Effector memory CD8-positive, alpha-beta T cell (primary cell): ENCODE measurements around the gene RBM24.

Source experiments
- ATAC-seq: fragments of 150-1000 bp; cut with Tn5 transposase; replicated peaks from 2 replicates; pipeline ENCODE4 v1.10.0; 2021; ENCODE audit warnings: mild to moderate bottlenecking, moderate library complexity
- DNase-seq, 3 experiments: peaks; one replicate each; pipeline ENCODE4 v3.0.0; 2021
- H3K27ac Mint-ChIP-seq, 2 donors: one replicate each; pipeline ENCODE4 v1.8.0; 2022; ENCODE audit warnings: mild to moderate bottlenecking in 2 of 2, mixed read lengths in 2 of 2, moderate library complexity in 2 of 2
- H3K27me3 Mint-ChIP-seq, 2 donors: one replicate each; pipeline ENCODE4 v1.8.0; 2022; ENCODE audit warnings: mixed read lengths in 2 of 2
- H3K36me3 Mint-ChIP-seq: one replicate; pipeline ENCODE4 v1.8.0; 2022; ENCODE audit warnings: mild to moderate bottlenecking, moderate library complexity, mixed read lengths; ENCODE audit not compliant: insufficient read depth
- H3K4me1 Mint-ChIP-seq, 2 donors: one replicate each; pipeline ENCODE4 v1.8.0; 2022; ENCODE audit warnings: low read depth in 2 of 2, mixed read lengths in 2 of 2
- H3K4me3 Mint-ChIP-seq, 2 donors: one replicate each; pipeline ENCODE4 v1.8.0; 2022; ENCODE audit warnings: mild to moderate bottlenecking in 2 of 2, mixed read lengths in 2 of 2, moderate library complexity in 2 of 2
- H3K9me3 Mint-ChIP-seq, 2 donors: one replicate each; pipeline ENCODE4 v1.8.0; 2022; ENCODE audit warnings: mixed read lengths in 2 of 2

The RBM24 gene

GRCh38 chr6:17334265-17334664 is 53.1 kb downstream of the RBM24 start:
- H3K4me3 Mint-ChIP-seq, result no peak overlapping the region
- no peaks in the 10 kb centered on the region for H3K4me1 Mint-ChIP-seq
- ATAC-seq (no peak), DNase-seq (no peak)
- H3K36me3 Mint-ChIP-seq, result no peaks in the 10 kb centered on the region
- peaks cover 0 to 8% of the 10 kb centered on the region in 2 donors for H3K9me3 Mint-ChIP-seq
- no peak overlapping the region for H3K27ac Mint-ChIP-seq
- no peaks in the 10 kb centered on the region for H3K27me3 Mint-ChIP-seq

- Mint-ChIP-seq H3K27ac (no peak overlapping the region), H3K9me3 (peaks cover 0 to 3% of the 10 kb centered on the region in 2 donors), H3K36me3 (no peaks in the 10 kb centered on the region), H3K4me1 (no peaks in the 10 kb centered on the region), H3K27me3 (no peaks in the 10 kb centered on the region), H3K4me3 (no peak overlapping the region)
- DNase-seq (no peak), ATAC-seq (no peak)
Observed at GRCh38 chr6:17336425-17336824, 55.3 kb downstream of the RBM24 start.

GRCh38 chr6:17339308-17339670 is 58.1 kb downstream of the RBM24 start:
- no peak overlapping the region for H3K4me3 Mint-ChIP-seq
- no peak for ATAC-seq
- no peaks in the 10 kb centered on the region for H3K36me3 Mint-ChIP-seq
- H3K9me3 Mint-ChIP-seq, result no peaks in the 10 kb centered on the region
- no peaks in the 10 kb centered on the region for H3K4me1 Mint-ChIP-seq
- no peak overlapping the region for H3K27ac Mint-ChIP-seq
- H3K27me3 Mint-ChIP-seq, result peaks cover 5 to 11% of the 10 kb centered on the region in 2 donors
- DNase-seq, result no peak

DNA sequence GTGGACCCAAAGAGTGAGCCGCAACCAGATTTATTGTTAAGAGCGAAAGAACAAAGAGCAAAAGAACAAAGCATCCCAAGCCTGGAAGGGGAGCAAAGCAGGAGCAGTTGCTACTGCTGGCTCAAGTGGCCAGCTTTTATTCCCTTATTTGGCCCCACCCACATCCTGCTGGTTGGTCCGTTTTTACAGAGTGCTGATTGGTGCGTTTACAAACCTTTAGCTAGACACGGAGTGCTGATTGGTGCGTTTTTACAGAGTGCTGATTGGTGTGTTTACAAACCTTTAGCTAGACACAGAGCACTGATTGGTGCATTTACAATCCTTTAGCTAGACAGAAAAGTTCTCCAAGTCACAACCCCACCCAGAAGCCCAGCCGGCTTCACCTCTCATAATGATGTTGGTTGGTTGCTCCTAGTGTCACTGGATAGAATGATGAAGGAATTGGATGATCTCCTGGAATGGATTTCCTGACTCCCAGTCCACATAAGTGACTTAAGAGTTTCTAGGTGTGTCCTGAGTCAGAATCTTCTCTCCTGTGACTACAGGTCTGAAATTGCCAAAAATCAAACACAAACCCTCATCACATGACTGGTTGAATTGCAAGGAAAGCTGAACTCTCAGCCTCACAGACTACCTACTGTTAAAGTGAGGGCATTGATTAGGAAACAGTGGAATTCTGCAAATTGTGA is 60.1 kb downstream of the RBM24 start:
- Mint-ChIP-seq H3K36me3 (no peaks in the 10 kb centered on the region), H3K4me3 (no peak overlapping the region), H3K27ac (no peak overlapping the region), H3K9me3 (no peaks in the 10 kb centered on the region), H3K27me3 (peaks cover 5 to 15% of the 10 kb centered on the region in 2 donors), H3K4me1 (no peaks in the 10 kb centered on the region)
- ATAC-seq, result no peak
- no peak for DNase-seq

DNA sequence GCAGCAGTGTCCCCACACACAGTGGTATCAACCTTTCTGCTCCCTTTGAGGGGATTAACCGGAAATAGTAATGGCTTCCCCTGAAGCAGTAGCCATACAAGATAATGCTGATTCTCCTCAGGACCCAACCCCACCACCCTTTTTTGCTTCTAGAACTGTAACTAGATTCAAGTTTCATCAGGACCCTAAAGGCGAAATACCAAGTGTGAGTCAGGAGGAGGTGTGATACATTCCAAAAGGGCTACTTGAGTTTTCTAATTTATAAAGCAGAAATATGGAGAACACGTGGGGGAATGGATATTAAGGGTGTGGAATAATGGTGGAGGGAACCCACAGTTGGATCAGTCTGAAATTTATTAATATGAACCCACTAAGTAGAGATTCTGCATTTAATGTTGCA is 60.7 kb downstream of the RBM24 start:
- H3K27ac Mint-ChIP-seq, result no peak overlapping the region
- no peaks in the 10 kb centered on the region for H3K4me1 Mint-ChIP-seq
- H3K36me3 Mint-ChIP-seq, result no peaks in the 10 kb centered on the region
- peaks cover 5 to 18% of the 10 kb centered on the region in 2 donors for H3K27me3 Mint-ChIP-seq
- no peak overlapping the region for H3K4me3 Mint-ChIP-seq
- DNase-seq, result no peak
- no peak for ATAC-seq
- no peaks in the 10 kb centered on the region for H3K9me3 Mint-ChIP-seq

DNA sequence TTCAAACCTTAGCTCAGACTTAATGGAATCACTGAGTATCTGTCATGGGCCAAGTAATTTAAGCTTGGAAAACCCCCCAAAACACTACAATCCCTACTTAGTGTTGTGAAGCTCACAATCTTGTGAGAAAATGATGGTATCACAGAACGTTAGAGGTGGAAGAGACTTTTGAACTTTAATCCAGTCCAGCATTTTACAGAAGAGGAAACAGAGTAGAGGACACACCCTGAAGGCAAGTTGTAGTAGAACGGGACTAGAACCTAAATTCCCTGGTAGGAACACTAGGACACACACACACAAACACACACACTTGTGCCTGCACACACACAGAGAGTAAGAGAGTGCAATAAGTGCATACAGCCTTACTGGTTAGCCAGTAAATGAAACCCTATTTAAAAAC is 62.1 kb downstream of the RBM24 start:
- no peak for ATAC-seq
- no peak overlapping the region for H3K4me3 Mint-ChIP-seq

More for the DNA sequence above, 62.1 kb downstream of the RBM24 start:
- Mint-ChIP-seq H3K27ac (no peak overlapping the region), H3K9me3 (no peaks in the 10 kb centered on the region), H3K36me3 (no peaks in the 10 kb centered on the region), H3K4me1 (no peaks in the 10 kb centered on the region), H3K27me3 (peaks cover 5 to 18% of the 10 kb centered on the region in 2 donors)
- no peak for DNase-seq
